HG03139 (cell line): ENCODE measurements around the gene MAP2K2.

Experiments used
- ATAC-seq: cut with Tn5 transposase; IDR thresholded peaks from one replicate; pipeline ENCODE4 v1.9.1; 2021; ENCODE audit not compliant: unreplicated experiment

MAP2K2 gene

DNA sequence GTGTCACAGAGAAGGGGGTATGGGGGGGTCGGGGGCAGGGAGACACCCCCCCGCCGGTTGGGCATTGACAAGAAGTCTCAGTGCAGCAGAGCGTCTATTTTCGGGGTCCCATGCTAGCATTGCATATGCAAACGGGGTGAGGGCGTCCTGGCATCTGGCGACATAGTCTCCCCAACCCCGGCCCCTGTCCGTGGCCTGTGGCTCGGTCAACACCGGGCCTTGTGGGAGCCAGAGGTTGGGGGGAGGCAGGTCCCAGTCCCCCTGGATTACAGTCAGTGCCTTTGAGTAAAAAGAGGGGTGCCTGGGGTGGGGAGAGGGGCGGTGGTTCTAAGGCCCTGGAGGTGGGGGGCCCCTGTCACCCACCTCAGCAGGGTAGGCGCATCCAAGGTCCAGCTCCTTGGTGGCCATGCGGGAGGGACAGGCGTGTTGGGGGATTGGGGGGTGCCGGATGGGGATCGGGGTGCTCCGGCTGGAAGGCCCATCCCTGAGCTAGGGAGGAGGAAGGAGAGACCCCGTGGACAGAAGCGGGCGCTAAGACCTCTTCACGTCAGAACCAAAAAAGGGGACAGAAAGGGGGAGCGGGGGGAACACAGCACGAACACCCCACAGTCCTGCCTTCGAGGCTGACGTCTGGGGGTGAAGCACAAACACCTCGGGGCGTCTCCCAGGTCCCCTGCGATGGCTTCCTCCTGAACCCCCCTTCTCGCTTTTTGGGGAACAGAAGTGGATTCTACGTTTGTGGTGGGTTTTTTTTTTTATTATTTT lies 78.1 kb downstream of the MAP2K2 start:
- no peak for ATAC-seq

- ATAC-seq = no peak
Measured at GRCh38 chr19:4044990-4045465, 78.9 kb downstream of the MAP2K2 start.

GRCh38 chr19:4043966-4044715 lies 79.8 kb downstream of the MAP2K2 start:
- ATAC-seq = no peak

DNA sequence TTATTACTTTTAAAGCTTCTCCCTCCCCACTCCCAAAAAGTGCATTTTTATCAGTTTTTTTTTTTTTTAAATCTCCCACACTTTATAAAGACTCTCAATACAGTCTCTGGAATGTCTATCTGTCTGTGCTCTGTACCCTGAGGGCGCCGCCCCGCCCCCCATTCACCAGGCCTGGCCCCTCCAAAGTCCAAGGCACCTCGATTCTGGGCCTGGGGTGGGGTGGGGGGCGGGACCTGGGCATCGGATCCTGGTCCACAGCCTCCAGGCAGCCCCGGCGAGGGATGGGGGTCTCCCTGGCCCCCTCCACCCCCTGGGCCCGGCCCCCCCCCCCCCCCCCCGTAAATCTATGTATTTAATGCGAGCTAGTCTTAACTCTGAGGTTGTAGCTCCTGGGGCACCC lies 80.5 kb downstream of the MAP2K2 start:
- no peak for ATAC-seq

DNA sequence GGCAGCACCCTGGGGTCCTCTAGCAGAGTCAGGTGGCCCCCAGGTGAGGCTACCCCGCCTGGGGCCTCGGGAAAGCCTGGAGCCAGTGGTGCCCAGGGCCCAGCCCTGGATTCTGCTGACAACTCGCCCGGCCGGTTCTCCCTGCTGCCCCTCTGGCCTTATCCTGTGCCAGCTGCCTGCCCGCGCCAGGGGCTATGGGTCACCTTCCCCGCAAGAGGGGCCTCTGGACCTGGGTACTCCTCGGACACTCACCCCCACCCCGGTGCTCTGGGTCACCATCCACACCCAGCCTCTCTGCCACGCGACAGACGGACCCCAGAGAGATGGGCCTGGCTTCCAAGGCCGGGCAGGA lies 81.2 kb downstream of the MAP2K2 start:
- no peak for ATAC-seq

- no peak for ATAC-seq
Measured at GRCh38 chr19:4042064-4042730, 81.7 kb downstream of the MAP2K2 start.
